Measurements from ENCODE around the gene THSD7B. TPM values are rescaled to one million over a fixed set of nuclear protein-coding genes. Genes with fewer than 3 reads are reported as not detected.

Gene THSD7B
- total and polyA plus RNA-seq, 9 of the 15 experiments (the other 6 are each of a cell fraction or from before 2014, with no cell fraction given): not detected

DNA sequence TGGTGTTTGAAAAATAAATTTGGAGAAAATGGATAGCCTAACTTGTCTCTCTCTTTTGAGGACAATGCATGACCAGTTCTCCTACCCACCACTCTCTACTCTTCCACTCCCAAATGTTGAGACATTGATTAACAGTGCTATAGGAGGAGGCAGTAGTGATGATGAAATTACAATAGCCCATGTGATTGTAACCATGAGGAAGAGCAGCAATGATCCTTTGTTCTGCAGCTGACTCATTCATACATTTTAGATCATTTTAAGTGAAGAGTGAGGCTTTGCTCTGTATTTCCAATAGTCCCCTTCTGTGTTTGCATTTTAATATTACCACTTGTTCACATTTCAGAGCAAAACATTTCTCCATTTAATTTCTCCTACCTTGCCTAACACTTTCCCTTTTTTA is 592.3 kb downstream of the THSD7B start:
- ChIA-PET POLR2A (no interaction called here), CTCF (ENCODE audit: low intra/inter-chr PET ratio) (no interaction called here)
- no peak overlapping the region for H3K9ac ChIP-seq (ENCODE audit: insufficient read depth in 1 of 2, low read depth in 2 of 2, low read length in 2 of 2)
- H3K27me3 ChIP-seq (ENCODE audit: control insufficient read depth in 2 of 2, insufficient read depth in 2 of 2, low read length in 2 of 2): no peaks in the 10 kb centered on the region
- ATAC-seq (no peak), FAIRE-seq (no peak), DNase-seq (ENCODE audit: extremely low read depth in 1 of 4, low spot score in 3 of 4) (no peak)
- H3K4me3 ChIP-seq: no peak overlapping the region
- no peaks in the 10 kb centered on the region for H3K4me1 ChIP-seq (replicated peaks in 1 of 2; ENCODE audit: control insufficient read depth in 2 of 2, insufficient read depth in 2 of 2, low read length in 2 of 2)
- BruUV-seq (replicated peaks): no TSS peak
- no peaks in the 10 kb centered on the region for H3K36me3 ChIP-seq (ENCODE audit: control insufficient read depth, insufficient read depth, low read length)
- H3K27ac ChIP-seq (ENCODE audit: extremely low read depth, low read depth, low read length): no peak overlapping the region
- no peak overlapping the region for H3K4me2 ChIP-seq (ENCODE audit: insufficient read depth, low read length)
- H4K20me1 ChIP-seq (replicated peaks; ENCODE audit: control insufficient read depth, insufficient read depth, low read length): no peaks in the 10 kb centered on the region
- intact Hi-C loops (cut with micrococcal nuclease): no loop called here
- H3K9me3 ChIP-seq (replicated peaks; ENCODE audit: control insufficient read depth, insufficient read depth, low read depth, low read length): peaks cover 1% of the 10 kb centered on the region; the same call in 1 of the 2 replicates
- no peaks in the 10 kb centered on the region for H3K79me2 ChIP-seq (ENCODE audit: control insufficient read depth, insufficient read depth, low read length)
- TF ChIP-seq HDAC8 (tag; IDR thresholded peaks at IDR 0.05) (no peak), E2F3 (CRISPR knock-in tag; IDR thresholded peaks at IDR 0.05) (no peak), BDP1 (IDR thresholded peaks at IDR 0.05; ENCODE audit: insufficient read depth, insufficient read length) (no peak), NR4A1 (CRISPR knock-in tag; IDR thresholded peaks at IDR 0.05) (no peak), NR4A1 (tag; IDR thresholded peaks at IDR 0.05) (no peak), CBFA2T2 (conservative IDR thresholded peaks at IDR 0.05) (no peak), ESRRA (IDR thresholded peaks at IDR 0.05; ENCODE audit: borderline replicate concordance, low read depth) (no peak), ZNF644 (tag; IDR thresholded peaks at IDR 0.05; ENCODE audit: low read depth) (no peak), THAP7 (CRISPR knock-in tag; IDR thresholded peaks at IDR 0.05) (no peak), ZNF347 (CRISPR knock-in tag; IDR thresholded peaks at IDR 0.05; ENCODE audit: low read depth) (no peak), PCBP1 (IDR thresholded peaks at IDR 0.05; ENCODE audit: low read depth, low read length, poor library complexity, severe bottlenecking) (no peak), RCOR1 (IDR thresholded peaks at IDR 0.05; ENCODE audit: borderline replicate concordance in 1 of 2, low read depth in 2 of 2, low read length in 2 of 2) (no peak), BRCA1 (IDR thresholded peaks at IDR 0.05) (no peak), BRCA1 (CRISPR knock-in tag; IDR thresholded peaks at IDR 0.05) (no peak), KDM2B (CRISPR knock-in tag; IDR thresholded peaks at IDR 0.05) (no peak), MTA1 (IDR thresholded peaks at IDR 0.05; ENCODE audit: borderline replicate concordance) (no peak)
- TF ChIP-seq, protein P1, sequence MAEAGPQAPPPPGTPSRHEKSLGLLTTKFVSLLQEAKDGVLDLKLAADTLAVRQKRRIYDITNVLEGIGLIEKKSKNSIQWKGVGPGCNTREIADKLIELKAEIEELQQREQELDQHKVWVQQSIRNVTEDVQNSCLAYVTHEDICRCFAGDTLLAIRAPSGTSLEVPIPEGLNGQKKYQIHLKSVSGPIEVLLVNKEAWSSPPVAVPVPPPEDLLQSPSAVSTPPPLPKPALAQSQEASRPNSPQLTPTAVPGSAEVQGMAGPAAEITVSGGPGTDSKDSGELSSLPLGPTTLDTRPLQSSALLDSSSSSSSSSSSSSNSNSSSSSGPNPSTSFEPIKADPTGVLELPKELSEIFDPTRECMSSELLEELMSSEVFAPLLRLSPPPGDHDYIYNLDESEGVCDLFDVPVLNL (CRISPR knock-in tag; IDR thresholded peaks at IDR 0.05; ENCODE audit: low read depth): no peak
- TF ChIP-seq, protein P2, sequence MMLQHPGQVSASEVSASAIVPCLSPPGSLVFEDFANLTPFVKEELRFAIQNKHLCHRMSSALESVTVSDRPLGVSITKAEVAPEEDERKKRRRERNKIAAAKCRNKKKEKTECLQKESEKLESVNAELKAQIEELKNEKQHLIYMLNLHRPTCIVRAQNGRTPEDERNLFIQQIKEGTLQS (IDR thresholded peaks at IDR 0.05): no peak
- TF ChIP-seq, protein P2 (CRISPR knock-in tag; conservative IDR thresholded peaks at IDR 0.05): no peak
- TF ChIP-seq, protein P3, sequence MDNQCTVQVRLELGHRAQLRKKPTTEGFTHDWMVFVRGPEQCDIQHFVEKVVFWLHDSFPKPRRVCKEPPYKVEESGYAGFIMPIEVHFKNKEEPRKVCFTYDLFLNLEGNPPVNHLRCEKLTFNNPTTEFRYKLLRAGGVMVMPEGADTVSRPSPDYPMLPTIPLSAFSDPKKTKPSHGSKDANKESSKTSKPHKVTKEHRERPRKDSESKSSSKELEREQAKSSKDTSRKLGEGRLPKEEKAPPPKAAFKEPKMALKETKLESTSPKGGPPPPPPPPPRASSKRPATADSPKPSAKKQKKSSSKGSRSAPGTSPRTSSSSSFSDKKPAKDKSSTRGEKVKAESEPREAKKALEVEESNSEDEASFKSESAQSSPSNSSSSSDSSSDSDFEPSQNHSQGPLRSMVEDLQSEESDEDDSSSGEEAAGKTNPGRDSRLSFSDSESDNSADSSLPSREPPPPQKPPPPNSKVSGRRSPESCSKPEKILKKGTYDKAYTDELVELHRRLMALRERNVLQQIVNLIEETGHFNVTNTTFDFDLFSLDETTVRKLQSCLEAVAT (IDR thresholded peaks at IDR 0.05): no peak
- H2AFZ ChIP-seq (ENCODE audit: low read depth, low read length): no peak overlapping the region
- in situ Hi-C loops (cut with MboI): no loop called here
- H3K9me1 ChIP-seq (ENCODE audit: control insufficient read depth, insufficient read depth, low read length): no peaks in the 10 kb centered on the region

Measured in K562 (cell line).